Neural progenitor cell (in vitro differentiated cells): ENCODE measurements around the gene RIPK3.

ENCODE experiments used
- CTCF ChIP-seq: fragments of 200-600 bp; sonication (generic); IDR thresholded peaks from 2 replicates; pipeline ENCODE4 v1.5.1; 2017; ENCODE audit warnings: antibody characterized with exemption, mild to moderate bottlenecking
- EZH2phosphoT487 ChIP-seq: fragments of 200-600 bp; sonication (generic); IDR thresholded peaks from 2 replicates; pipeline ENCODE4 v1.6.1; 2017; ENCODE audit warnings: antibody characterized with exemption

GRCh38 chr14:24322672-24323071, 17.1 kb downstream of the RIPK3 start:
- TF ChIP-seq CTCF = no peak
- no peak for TF ChIP-seq EZH2phosphoT487
